IMR-90 (cell line): ENCODE measurements around the gene ENDOG. TPM values are rescaled to one million over a fixed set of nuclear protein-coding genes. Genes with fewer than 3 reads are reported as not detected.
"Not testable (repeated sequence)": the region's sequence is repeated elsewhere in the genome, so short reads cannot be mapped to it uniquely, and the experiment has no call there.

Experiments
- ATAC-seq: fragments of 200-7000 bp; cut with Tn5 transposase; 2 replicates; pipeline ENCODE4 v1.9.1; 2020; ENCODE audit warnings: low read depth, mild to moderate bottlenecking, moderate library complexity
- BruUV-seq: library from RNA; stranded (reverse); fragments of 400-500 nt; replicated peaks from 2 replicates; lab custom pipeline; 2021; lab: Mats Ljungman, UMichigan
- CTCF ChIA-PET: fragments of 300-600 bp; formaldehyde crosslinking; extraction: SDS; loops from one replicate; lab custom pipeline; 2021; ENCODE audit warnings: antibody characterized with exemption; lab: Yijun Ruan, JAX
- POLR2A ChIA-PET: fragments of 300-600 bp; sonication (Branson Sonifier 250); formaldehyde crosslinking; loops from one replicate; lab custom pipeline; 2022; ENCODE audit warnings: antibody characterized with exemption; ENCODE audit not compliant: unreplicated experiment; lab: Charles Lee
- DNase-seq: peaks from one replicate; pipeline ENCODE4 v3.0.0; 2013
- H2AFZ ChIP-seq: replicated peaks from 2 replicates; pipeline ENCODE3; 2013; ENCODE audit warnings: low read length, mild to moderate bottlenecking; ENCODE audit not compliant: poor library complexity
- H2AK5ac ChIP-seq: 2 replicates; pipeline ENCODE4 v1.6.1; 2013; ENCODE audit warnings: low read depth, low read length, inconsistent platforms
- H2AK9ac ChIP-seq: replicated peaks from 2 replicates; pipeline ENCODE3; 2013; ENCODE audit warnings: mild to moderate bottlenecking, low read depth, low read length, moderate library complexity; ENCODE audit not compliant: poor library complexity
- H2BK120ac ChIP-seq: 2 replicates; pipeline ENCODE4 v1.6.1; 2013; ENCODE audit warnings: low read depth, low read length, inconsistent platforms
- H2BK15ac ChIP-seq: 3 replicates; pipeline ENCODE4 v1.6.1; 2013; ENCODE audit warnings: low read depth, low read length, inconsistent platforms
- H2BK20ac ChIP-seq: 2 replicates; pipeline ENCODE4 v1.6.1; 2013; ENCODE audit warnings: low read depth, mild to moderate bottlenecking, inconsistent platforms, low read length, moderate library complexity
- H2BK5ac ChIP-seq: 2 replicates; pipeline ENCODE4 v1.6.1; 2013; ENCODE audit warnings: mild to moderate bottlenecking, low read depth, low read length, inconsistent platforms; ENCODE audit not compliant: poor library complexity, severe bottlenecking
- H3K14ac ChIP-seq: replicated peaks from 2 replicates; pipeline ENCODE4 v1.6.1; 2013; ENCODE audit warnings: low read depth, low read length, inconsistent platforms
- H3K18ac ChIP-seq: 2 replicates; pipeline ENCODE4 v1.6.1; 2013; ENCODE audit warnings: low read depth, low read length, control low read depth
- H3K23ac ChIP-seq: 2 replicates; pipeline ENCODE4 v1.6.1; 2013; ENCODE audit warnings: low read depth, low read length, inconsistent platforms
- H3K27ac ChIP-seq: 2 replicates; pipeline ENCODE4 v1.5.1; 2013; ENCODE audit warnings: mild to moderate bottlenecking, control low read depth, low read length; ENCODE audit not compliant: insufficient read depth
- H3K27me3 ChIP-seq: 2 replicates; pipeline ENCODE4 v1.6.1; 2013; ENCODE audit warnings: low read length; ENCODE audit not compliant: control insufficient read depth, insufficient read depth
- H3K36me3 ChIP-seq: 2 replicates; pipeline ENCODE4 v1.6.1; 2013; ENCODE audit warnings: low read length, mixed read lengths; ENCODE audit not compliant: control insufficient read depth, insufficient read depth
- H3K4ac ChIP-seq: 2 replicates; pipeline ENCODE4 v1.6.1; 2013; ENCODE audit warnings: low read depth, low read length, inconsistent platforms
- H3K4me1 ChIP-seq: 2 replicates; pipeline ENCODE4 v1.6.1; 2013; ENCODE audit warnings: low read length, mixed read lengths; ENCODE audit not compliant: control insufficient read depth, insufficient read depth
- H3K4me2 ChIP-seq: 2 replicates; pipeline ENCODE4 v1.6.1; 2013; ENCODE audit warnings: low read depth, mild to moderate bottlenecking, control low read depth, low read length, moderate library complexity
- H3K4me3 ChIP-seq: 2 replicates; pipeline ENCODE4 v1.5.1; 2013; ENCODE audit warnings: low read depth, mild to moderate bottlenecking, control low read depth, low read length, moderate library complexity; ENCODE audit not compliant: insufficient read depth
- H3K56ac ChIP-seq: 2 replicates; pipeline ENCODE4 v1.6.1; 2013; ENCODE audit warnings: low read length, inconsistent platforms; ENCODE audit not compliant: insufficient read depth; ENCODE audit errors: extremely low read depth
- H3K79me1 ChIP-seq, 2 experiments: 2 replicates each; pipeline ENCODE4 v1.6.1; 2013; ENCODE audit warnings: low read length in 2 of 2, inconsistent platforms in 1 of 2, low read depth in 1 of 2
- H3K9ac ChIP-seq: 2 replicates; pipeline ENCODE4 v1.6.1; 2013; ENCODE audit warnings: low read depth, low read length, control low read depth
- H3K9me1 ChIP-seq: 2 replicates; pipeline ENCODE4 v1.6.1; 2013; ENCODE audit warnings: low read length, inconsistent platforms; ENCODE audit not compliant: insufficient read depth
- H3K9me3 ChIP-seq: 2 replicates; pipeline ENCODE4 v1.6.1; 2013; ENCODE audit warnings: low read length; ENCODE audit not compliant: control insufficient read depth, insufficient read depth
- H4K20me1 ChIP-seq: 2 replicates; pipeline ENCODE4 v1.6.1; 2013; ENCODE audit warnings: low read length, inconsistent platforms; ENCODE audit not compliant: insufficient read depth
- H4K5ac ChIP-seq: 2 replicates; pipeline ENCODE4 v1.6.1; 2013; ENCODE audit warnings: mild to moderate bottlenecking, low read depth, low read length, control low read depth
- H4K8ac ChIP-seq, 2 experiments: 2 replicates each; pipeline ENCODE4 v1.6.1; 2013; ENCODE audit warnings: low read depth in 2 of 2, low read length in 2 of 2, control low read depth in 1 of 2, inconsistent platforms in 1 of 2
- H4K91ac ChIP-seq: 2 replicates; pipeline ENCODE4 v1.6.1; 2013; ENCODE audit warnings: low read depth, low read length, inconsistent platforms; ENCODE audit not compliant: insufficient read depth
- WGBS, 2 experiments: methylation state at CpG; one replicate each; pipeline versions ENCODE4 v1.1.5 to v1.1.7; 2013; ENCODE audit warnings: missing lambda C conversion rate in 2 of 2; ENCODE audit not compliant: insufficient read length in 1 of 2; ENCODE audit errors: extremely low coverage in 2 of 2; 5-methylcytosine and 5-hydroxymethylcytosine counted together
- dilution Hi-C: fragments of 300-500 bp; cut with HindIII; formaldehyde crosslinking; loops from one replicate; pipeline ENCODE4 v1.14.3; 2018; ENCODE audit warnings: low sequenced_read_pairs; ENCODE audit not compliant: unreplicated experiment
- in situ Hi-C: fragments of 300-500 bp; cut with MboI; formaldehyde crosslinking; loops from 3 replicates; pipeline ENCODE4 v1.14.3; 2019; ENCODE audit warnings: low sequenced_read_pairs, inconsistent platforms, mixed read lengths
- intact Hi-C: fragments of 100-400 bp; cut with micrococcal nuclease; formaldehyde crosslinking; loops from 2 replicates; pipeline ENCODE4 v1.10.0; 2022
- polyA plus RNA-seq, 3 experiments: library from polyadenylated mRNA; depleted of rRNA; stranded (reverse); fragments of >200 nt; gene quantifications; 2 replicates each; pipeline ENCODE4 v1.2.3, GENCODE V29; 2012; ENCODE audit warnings: low replicate concordance in 1 of 3
- total RNA-seq: library from RNA; depleted of rRNA; stranded (reverse); fragments of >200 nt; gene quantifications from 2 replicates; pipeline ENCODE4 v1.2.3, GENCODE V29; 2012

ENDOG gene
- total and polyA plus RNA-seq, 2 of the 4 experiments (the other 2 are of a cell fraction) = 9.9 to 16.2 TPM

DNA sequence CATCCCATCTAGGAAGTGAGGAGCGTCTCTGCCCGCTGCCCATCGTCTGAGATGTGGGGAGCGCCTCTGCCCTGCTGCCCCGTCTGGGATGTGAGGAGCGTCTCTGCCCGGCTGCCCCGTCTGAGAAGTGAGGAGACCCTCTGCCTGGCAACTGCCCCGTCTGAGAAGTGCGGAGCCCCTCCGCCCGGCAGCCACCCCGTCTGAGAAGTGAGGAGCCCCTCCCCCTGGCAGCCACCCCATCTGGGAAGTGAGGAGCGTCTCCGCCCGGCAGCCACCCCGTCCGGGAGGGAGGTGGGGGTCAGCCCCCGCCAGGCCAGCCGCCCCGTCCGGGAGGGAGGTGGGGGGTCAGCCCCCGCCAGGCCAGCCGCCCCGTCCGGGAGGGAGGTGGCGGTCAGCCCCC, 38.2 kb upstream of the ENDOG start:
- H2AK9ac ChIP-seq, DNase-seq, H3K4me2 ChIP-seq, H4K5ac ChIP-seq, in situ Hi-C loops, H3K14ac ChIP-seq, H2AFZ ChIP-seq, POLR2A ChIA-PET, H2AK5ac ChIP-seq, H3K23ac ChIP-seq, H2BK20ac ChIP-seq, H4K8ac ChIP-seq, H3K9me3 ChIP-seq, H3K56ac ChIP-seq, CTCF ChIA-PET, H2BK5ac ChIP-seq, H4K91ac ChIP-seq, H3K9ac ChIP-seq, H2BK15ac ChIP-seq, H3K27ac ChIP-seq, H3K4ac ChIP-seq, BruUV-seq, H2BK120ac ChIP-seq, H4K20me1 ChIP-seq, H3K79me1 ChIP-seq, H3K9me1 ChIP-seq, ATAC-seq, H3K4me1 ChIP-seq, H3K36me3 ChIP-seq, H3K27me3 ChIP-seq, H3K4me3 ChIP-seq, intact Hi-C loops, H3K18ac ChIP-seq, dilution Hi-C loops: not testable (repeated sequence)
- no CpG with 5 or more reads among the region's 27 CpGs for WGBS, 2 experiments
